GDM1 (cell line): Measurements from ENCODE around the gene B3GALNT1.

ENCODE experiments used
- DNase-seq: peaks from one replicate; lab custom pipeline; 2025; lab: John Stamatoyannopoulos, UW

The B3GALNT1 gene

DNA sequence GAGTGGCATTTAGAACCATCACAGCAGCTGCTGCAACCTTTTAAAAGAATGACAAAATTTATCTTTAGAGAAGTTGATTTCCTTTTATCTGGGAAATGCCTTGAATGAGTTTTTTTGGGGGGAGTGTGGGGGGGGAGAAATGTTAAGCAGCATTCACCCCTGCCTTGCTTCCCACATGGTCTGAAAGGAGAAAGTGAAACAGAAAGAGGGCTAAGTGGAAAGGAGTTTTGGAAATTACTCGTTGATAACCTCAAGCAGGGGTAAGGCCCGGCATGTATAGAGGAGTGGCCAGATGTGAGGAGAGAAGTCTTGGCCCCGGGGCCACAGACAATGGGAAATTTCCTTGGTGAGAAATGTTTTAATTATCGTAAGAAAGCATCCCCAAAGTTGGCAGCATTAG lies 23.5 kb downstream of the B3GALNT1 start:
- DNase-seq, result no peak

DNA sequence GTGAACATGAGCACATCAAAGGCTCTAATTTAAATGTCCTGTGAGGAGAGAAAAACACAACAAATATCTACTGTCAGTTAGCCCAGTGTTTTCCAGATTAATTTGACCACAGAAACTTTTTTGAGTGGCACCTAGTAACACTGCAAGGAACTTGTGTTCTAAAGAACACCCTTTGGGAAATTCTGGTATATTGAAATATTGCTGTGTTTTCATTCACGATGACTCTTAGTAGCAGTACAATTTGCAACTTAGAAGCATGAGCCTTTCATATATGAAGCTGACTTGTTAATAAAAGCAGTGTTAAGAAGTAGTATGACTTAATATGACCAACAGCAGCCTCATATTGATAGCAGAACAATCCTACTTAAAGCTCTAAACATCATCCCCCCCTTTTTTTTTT lies 32.0 kb downstream of the B3GALNT1 start:
- DNase-seq, result no peak

DNA sequence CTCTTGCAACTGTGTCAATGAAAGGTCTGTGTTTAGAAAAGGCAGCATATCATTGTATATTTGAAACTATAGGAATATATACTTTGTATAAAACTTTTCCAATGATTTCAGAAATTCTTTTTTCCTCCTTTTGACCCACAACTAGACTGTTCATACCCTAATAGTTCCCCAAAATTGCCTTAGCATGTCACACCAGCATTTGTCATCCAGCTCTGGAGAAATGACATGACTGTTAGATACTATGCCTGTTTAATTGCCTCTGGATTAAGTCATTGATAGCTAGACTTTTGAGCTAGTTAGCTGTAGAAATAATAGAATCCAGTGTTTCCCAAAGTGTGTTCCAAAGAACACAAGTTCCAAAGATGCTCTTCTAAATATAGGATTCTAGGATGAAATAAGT lies 32.4 kb downstream of the B3GALNT1 start:
- DNase-seq, result no peak

DNA sequence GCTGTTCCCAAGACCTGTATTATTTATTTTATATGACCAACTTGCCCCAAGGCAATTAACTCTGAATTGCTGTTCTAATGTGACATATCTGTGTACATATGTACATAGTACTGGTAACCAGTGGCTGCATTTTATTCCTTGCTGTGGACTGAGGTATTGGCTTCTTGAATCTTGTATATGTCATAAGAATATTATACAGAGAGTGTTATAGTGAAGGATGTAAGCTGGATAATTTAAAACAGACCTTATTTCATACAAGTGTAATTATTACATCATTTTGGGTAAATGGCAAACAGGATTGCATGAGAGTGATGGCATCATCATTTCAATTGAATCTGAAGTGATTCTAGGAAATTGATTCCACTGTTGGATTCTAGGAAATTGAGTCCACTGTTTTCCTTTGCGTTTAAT lies 32.9 kb downstream of the B3GALNT1 start:
- DNase-seq, result no peak

DNA sequence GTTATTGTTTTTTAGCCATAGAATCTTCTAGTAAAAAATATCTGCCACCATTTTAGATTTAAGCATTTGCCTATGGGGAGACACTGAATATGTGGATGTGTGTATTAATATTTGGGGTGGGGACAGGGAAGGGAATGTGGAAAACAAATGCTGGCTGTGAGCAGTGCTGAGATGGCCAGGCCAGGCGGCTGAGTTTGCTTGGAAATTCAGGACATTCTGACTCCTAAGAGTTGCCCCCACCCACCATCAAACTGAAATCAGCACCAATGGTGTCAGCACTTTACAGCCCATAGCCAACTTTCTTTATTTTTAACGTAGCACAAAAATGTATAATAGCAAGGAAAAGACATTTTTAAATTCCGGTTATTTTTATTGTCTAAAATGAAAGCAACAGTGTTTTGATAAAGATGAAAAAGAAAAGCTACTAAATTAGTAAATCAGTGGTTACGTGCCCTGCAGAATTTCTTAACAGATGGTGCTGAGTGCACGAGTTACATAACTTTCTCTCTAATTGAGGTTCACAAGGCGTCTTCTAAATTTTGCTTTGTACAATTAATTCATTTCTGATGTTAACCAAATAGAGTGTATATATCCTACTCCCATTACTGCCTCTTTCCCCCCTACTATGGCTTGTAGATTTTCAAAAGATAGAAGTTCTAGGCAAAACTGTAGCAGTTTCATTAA lies 34.0 kb downstream of the B3GALNT1 start:
- DNase-seq, result no peak

DNA sequence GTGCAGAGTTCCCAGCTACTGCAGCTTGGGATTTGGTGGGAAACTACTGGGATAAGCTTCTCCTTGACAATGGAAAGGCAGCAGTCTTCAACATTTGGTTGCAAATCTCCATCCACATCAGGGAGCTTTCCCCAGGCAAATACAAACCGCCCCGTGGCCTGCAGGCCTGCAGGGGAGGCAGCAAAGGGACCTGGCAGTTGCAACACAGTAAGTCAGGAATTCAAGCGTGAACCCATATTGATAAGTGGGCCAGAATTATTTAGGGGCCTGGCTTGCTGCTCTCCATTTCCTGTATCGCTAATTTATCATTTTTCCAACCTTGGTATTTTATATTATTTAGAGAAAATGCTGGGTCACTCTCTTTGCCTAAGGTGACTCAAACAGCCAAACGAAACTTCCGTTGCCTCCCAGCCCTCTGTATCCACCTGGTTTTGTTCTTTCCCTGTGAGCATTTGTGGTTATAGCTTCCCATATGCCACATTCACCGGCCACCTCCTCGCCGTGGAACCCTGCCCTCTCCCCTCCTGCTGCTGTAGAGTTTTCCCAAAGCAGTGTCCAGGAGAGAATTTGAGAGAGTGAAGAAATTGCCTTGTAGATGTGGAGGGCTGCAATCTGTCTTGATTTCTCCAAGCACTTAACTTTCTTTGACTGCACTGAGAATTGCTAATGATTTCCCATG lies 34.8 kb downstream of the B3GALNT1 start:
- no peak for DNase-seq

DNA sequence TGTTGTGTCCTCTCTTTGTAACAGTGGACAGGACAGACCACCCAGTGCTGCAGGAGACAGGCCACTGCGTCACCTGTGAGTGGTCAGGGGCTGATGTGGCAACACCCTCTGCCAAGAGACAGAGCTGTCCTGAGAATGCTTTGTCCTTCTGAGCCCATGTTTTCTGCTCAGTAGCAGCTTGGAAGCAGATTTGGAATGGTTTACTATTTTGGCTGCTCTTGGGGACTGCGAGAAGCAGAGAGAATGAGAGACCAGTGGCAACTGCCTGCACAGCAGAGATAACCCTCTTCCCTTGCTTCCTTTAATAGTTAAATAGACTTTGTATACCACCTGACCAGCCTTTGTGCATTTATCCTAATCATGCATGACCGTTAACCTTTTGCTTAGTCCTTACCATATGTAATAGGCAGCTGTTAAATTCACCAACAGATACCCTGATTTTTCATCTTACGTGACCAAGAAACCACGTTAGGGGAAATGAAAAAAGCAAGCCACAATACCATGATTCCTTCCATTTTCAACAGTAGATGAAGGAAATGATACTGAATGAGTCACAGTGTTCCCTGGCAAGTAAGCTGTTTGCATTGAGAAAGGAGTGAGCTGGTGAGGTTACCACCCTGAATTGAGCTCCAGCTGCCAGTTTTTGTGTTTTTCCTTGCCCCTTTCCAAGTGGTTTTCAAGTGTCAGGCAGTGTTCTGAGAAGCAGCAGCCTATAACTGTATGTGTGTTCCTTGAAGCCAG lies 35.5 kb downstream of the B3GALNT1 start:
- no peak for DNase-seq

DNA sequence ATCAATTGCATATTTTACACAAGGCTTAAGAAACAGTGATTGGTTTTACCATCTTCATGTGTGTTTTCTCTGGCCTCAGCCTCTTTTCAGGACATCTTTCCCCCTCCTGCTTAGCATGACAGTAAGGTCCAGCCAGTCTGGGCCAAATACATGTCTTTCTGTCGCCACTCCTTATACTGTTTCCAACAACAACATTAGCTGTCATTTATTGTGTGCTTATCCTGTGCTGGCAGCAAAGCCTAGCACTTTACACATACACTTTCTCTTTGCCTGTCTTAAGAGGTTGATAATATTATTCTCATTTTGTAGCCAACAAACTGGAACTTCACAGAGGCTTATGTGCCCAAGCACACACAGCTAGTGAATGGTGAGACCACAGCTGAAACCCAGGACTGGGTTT lies 37.8 kb downstream of the B3GALNT1 start:
- no peak for DNase-seq

DNA sequence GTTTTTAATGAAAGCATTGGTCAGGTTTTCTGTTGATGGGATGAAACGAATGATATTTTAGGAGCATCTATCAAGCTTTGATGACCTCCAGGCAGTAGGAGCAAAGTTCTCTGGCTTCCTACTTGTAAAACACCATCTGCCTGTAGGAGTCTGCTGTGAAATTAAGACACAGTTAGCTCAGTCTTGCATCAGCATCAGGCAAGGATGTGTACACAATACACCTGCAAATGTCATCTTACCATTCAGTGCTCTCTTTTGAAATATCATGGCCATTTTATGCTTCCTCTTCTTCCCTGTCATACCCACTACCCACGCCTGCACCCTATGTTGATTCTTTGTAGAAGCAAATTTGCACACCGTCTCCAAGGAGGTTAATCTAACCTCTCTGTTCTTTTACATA lies 38.2 kb downstream of the B3GALNT1 start:
- no peak for DNase-seq

DNA sequence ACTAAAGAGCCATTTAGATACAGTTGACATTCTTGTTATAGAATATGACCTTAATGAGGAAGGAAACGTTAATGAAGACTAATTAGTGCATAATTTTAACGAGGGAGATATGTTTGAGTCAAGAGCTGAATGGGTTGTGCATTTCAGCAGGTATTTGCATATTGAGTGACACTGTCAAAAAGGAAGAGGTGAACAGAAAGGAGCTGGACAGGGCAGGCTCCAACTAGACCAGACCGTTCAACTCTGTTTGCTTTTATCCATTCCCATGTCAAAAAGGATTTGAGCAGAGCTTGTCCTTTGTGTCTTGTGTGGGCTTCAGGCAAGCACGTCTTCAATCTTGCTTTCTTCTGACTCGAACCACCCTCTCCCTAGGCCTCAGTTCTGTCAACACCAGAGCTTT lies 40.7 kb downstream of the B3GALNT1 start:
- no peak for DNase-seq

DNA sequence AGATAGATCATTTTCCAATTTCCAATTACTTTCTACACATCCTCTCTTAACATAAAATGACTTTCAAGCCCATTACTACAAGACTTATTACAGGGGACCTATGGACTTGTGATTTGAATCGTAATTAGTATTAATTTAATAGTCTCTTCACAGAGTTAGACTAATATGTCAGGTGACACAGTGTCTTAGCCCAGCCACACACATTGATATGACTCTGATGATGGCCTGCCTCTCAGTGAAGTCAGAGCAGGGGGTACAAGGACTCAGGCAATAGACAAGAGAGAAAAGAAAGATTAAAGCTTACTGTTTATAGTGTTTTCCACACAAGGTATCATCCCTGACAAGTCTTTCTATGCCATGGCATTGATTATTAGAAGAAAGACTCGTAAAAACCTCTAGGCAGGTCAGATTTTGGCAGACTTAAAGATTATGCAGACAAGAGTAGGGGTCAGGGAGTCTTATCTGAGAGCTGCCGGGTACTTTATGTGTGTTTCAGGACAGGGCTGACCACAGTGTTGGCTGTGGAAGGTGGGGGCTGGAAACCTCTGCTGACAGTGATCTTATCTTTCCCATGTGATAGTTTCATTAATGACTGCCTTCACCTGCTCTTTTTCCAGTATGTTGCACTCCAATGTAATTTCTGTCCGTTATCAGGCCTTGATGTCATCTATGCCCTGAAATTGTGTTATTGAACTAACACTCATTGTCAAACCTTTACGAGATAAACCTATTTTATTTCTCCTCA lies 50.1 kb downstream of the B3GALNT1 start:
- no peak for DNase-seq

DNA sequence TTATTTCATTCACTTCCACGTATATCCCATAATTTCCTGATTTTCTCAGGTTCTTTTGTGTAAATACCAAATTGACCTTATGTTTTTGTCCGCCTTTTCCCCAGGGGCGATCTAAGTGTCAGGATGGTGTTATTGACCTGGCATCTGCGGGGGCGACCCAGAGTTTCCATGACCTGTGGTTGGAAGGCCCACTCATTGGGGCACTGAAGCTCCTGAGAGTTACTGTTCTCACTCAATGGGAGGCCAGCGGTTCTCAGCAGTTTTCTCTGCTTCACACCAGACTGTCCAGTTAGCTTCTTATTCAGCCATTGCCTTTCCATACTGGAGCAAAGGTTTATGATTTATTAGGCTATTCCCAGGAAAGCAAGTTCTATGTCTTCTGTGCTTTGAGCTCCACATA lies 53.3 kb downstream of the B3GALNT1 start:
- no peak for DNase-seq

DNA sequence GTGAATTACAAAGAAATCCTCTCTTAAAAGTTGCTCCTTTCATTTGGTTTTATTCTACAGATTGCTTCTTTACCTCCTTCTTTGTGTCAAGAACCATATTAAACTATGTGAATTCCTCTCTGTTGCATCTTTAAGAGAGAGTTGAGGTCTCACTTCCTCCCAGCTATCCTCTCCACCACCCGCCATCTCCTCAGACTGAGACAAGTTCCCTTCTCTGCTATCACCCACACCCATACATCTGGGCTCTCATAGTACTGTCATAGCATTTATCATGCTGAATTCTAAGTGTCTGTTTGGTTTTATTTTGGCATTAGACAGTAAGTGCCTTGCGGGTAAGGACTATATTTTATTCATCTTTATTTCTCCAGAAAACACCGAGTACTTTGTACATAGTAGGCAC lies 54.2 kb downstream of the B3GALNT1 start:
- DNase-seq, result no peak

DNA sequence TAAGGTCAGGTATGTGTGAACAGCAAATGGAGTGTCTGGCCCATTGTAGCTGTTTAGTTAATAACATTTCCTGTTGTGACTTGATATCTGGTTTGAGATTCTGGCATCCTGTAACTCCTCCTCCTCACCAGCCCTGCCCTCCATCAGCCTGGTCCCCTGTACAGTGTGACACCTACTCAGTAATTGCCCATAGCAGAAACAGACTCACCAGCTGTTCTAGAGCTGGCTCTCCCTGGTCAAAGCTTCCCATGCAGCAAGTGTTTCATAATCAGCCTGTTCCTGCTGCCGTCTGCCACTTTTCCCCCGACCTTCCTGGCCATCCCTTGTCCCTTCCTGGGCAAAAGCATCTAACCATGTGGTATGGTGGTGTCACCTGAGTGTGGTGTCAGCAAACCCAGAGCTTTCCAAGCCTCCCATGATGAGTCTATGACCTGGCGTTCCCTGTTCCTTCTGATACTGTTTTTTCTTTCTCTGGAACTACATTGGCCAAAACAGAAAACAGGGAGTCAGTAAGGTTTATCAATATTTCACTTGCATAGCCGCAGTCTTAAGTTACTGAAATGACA lies 55.4 kb downstream of the B3GALNT1 start:
- DNase-seq, result no peak

DNA sequence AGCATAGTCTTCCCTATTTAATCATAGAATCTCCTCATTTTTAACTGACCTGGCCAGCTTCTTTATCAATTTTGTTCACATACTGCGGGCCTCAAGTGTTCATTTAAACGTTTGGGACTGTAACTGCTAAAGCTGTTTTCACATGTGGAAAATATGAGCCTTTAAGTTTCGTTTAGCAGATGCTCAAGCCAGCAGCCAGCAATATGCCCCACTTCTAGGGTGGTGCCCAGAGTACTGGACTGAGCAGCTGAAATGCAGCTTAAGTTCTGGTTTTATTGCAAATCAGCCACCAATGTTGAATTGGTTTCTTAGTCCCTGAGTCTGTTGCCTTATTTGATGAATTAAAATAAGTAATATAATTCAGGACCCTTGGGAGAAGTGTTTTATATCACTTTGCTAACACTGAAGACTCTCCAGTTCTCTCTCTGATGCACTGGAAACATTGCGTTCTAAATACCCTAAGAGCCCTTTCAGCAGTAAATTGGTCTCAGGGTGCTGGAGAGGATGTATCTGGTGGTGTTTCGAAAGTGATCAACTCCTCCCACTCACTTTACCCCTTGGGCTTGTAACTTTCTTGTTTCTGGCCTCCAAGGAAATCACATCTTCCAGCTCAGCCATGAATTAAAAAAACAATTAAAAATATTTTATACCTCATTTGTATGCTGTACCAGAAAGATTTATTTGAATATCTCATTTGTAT lies 61.7 kb downstream of the B3GALNT1 start:
- no peak for DNase-seq

DNA sequence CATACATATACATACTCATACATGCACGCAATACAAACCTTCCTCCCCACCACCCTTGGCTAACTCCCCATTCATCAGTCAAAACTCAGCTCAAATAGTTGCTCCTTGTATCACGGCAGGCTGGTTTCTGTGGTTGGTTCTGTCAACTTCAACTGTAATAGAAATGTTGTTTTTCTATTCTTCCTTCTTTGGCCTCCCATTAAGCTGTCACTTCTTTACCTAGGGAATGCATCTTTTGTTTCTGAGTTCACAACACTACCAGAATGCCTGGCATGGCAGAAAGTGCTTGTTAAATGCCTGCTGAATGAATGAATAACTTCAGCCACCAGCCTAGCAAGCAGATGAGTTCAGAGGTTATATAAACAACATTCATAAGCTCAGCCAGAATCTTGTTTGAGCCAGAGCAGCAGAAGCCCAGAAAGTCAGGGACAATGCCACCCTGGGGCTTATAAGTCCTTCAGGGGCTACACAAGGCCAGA lies 63.1 kb downstream of the B3GALNT1 start:
- DNase-seq, result no peak

DNA sequence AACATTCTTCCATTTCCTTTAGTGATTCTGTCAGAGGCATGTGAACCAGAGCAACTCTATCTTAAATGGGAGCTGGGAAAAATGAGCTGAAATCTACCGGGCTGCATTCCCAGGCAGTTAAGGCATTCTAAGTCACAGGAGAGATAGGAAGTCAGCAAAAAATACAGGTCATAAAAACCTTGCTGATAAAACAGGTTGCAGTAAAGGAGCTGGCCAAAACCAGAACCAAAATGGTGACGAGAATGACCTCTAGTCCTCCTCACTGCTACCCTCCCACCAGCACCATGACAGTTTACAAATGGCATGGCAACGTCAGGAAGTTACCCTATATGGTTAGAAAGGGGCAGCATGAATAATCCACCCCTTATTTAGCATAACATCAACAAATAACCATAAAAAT lies 66.4 kb downstream of the B3GALNT1 start:
- DNase-seq, result no peak

DNA sequence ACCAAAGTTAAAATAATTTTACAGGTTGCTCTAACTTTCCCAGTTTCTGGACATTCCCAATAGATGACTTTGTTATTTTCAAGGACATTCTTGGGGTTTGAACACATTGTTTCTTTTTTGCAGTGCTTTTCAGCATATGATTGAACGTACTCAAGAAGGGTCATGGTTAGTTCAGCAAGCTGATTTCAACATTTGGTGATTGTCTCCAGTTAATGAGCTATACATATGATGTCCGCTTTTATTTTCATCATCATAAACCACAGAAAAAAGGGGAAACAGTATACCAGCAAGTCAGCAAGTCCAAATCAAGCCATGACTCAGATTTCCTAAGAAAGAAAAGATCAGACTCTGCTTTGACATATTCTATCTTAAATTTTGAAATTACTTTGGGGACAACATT lies 69.4 kb downstream of the B3GALNT1 start:
- DNase-seq, result no peak

DNA sequence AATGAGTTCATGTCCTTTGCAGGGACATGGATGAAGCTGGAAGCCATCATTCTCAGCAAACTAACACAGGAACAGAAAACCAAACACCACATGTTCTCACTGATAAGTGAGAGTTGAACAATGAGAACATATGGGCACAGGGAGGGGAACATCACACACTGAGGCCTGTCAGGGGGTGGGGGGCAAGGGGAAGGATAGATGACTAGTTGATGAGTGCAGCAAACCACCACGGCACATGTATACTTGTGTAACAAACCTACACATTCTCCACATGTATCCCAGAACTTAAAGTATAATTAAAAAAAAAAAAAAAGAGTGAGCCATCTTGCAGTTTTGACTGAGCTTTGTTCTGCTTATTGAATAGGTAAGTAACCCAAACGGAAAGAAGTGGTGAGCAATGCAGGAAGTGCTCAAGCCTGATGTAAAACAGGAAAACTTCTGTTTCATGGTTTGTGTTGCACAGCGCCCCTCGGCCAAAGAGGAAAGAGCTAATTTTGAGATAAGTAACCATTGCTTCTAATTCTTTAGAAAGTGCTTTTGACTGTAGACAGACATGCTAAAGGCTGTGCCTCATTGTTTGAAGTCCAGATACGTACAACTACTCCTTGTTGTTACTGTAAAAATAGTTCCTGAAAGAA lies 70.1 kb downstream of the B3GALNT1 start:
- peak; percentile 42 for DNase-seq
